GM19023 (cell line): ENCODE data around the gene TM4SF20.

Experiments
- ATAC-seq: cut with Tn5 transposase; IDR thresholded peaks from one replicate; pipeline ENCODE4 v1.9.1; 2021; ENCODE audit warnings: mild to moderate bottlenecking, moderate library complexity; ENCODE audit not compliant: unreplicated experiment

Gene TM4SF20

GRCh38 chr2:227379095-227379494, at the start of gene TM4SF20:
TSS of gene TM4SF20 (minus strand) at chr2:227379306. CDS start at chr2:227379268, 38 bp downstream.
- ATAC-seq, result no peak

GRCh38 chr2:227428731-227429285, 49.7 kb upstream of the TM4SF20 start:
- no peak for ATAC-seq

- no peak for ATAC-seq
Measured at GRCh38 chr2:227423656-227424499, 44.8 kb upstream of the TM4SF20 start.

GRCh38 chr2:227420087-227421052, 41.3 kb upstream of the TM4SF20 start:
- no peak for ATAC-seq

- ATAC-seq, result no peak
Measured at GRCh38 chr2:227416701-227417100, 37.6 kb upstream of the TM4SF20 start.

- no peak for ATAC-seq
Measured at GRCh38 chr2:227415538-227416424, 36.7 kb upstream of the TM4SF20 start.

GRCh38 chr2:227414846-227415245, 35.7 kb upstream of the TM4SF20 start:
- ATAC-seq, result no peak

- no peak for ATAC-seq
Measured at GRCh38 chr2:227413371-227413770, 34.3 kb upstream of the TM4SF20 start.

- ATAC-seq, result no peak
Measured at GRCh38 chr2:227412877-227413276, 33.8 kb upstream of the TM4SF20 start.

- no peak for ATAC-seq
Measured at GRCh38 chr2:227411990-227412350, 32.9 kb upstream of the TM4SF20 start.

- peak; percentile 80 for ATAC-seq
Measured at GRCh38 chr2:227411320-227411989, 32.3 kb upstream of the TM4SF20 start.

- ATAC-seq, result no peak
Measured at GRCh38 chr2:227410191-227410590, 31.1 kb upstream of the TM4SF20 start.

- ATAC-seq, result no peak
Measured at GRCh38 chr2:227407591-227408151, 28.6 kb upstream of the TM4SF20 start.

GRCh38 chr2:227406177-227407031, 27.3 kb upstream of the TM4SF20 start:
- ATAC-seq, result peak; percentile 45

- no peak for ATAC-seq
Measured at GRCh38 chr2:227404585-227405271, 25.6 kb upstream of the TM4SF20 start.

GRCh38 chr2:227402959-227403358, 23.9 kb upstream of the TM4SF20 start:
- no peak for ATAC-seq

- ATAC-seq, result no peak
Measured at GRCh38 chr2:227402321-227402720, 23.2 kb upstream of the TM4SF20 start.

GRCh38 chr2:227401550-227401949, 22.4 kb upstream of the TM4SF20 start:
- ATAC-seq, result no peak
